Astrocyte (in vitro differentiated cells and primary cell): ENCODE data around the gene PLA1A.

Source experiments
- CTCF ChIP-seq: IDR thresholded peaks from 2 replicates; pipeline ENCODE4 v1.5.1; 2011; ENCODE audit warnings: low read depth, mild to moderate bottlenecking, inconsistent platforms, low read length, moderate library complexity; ENCODE audit not compliant: insufficient read depth
- EZH2 ChIP-seq: IDR thresholded peaks from 2 replicates; pipeline ENCODE4 v1.6.1; 2012; ENCODE audit warnings: mild to moderate bottlenecking, low read length, inconsistent platforms; ENCODE audit not compliant: insufficient read depth

DNA sequence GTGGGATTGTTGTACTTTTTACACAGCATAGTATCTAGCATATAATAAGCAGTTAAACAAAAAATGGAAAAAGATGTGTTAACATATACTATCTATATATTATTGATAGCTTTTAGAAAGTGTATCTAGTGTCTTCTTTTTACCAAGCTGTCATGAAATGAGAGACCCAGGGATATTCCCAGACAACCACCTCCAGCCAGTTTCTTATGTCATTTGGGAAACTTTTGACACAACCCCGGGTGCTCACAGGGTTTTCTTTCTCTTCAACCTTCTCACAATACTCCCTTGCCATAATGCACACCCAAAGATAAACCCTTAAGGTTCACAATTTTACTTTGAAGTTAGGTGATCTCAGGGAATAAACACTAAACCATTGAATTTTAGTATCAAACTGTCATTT, 4.8 kb upstream of the PLA1A start:
- TF ChIP-seq CTCF (no peak), EZH2 (no peak)
